H1 (cell line): ENCODE data around the gene ZDHHC11B. TPM values are rescaled to one million over a fixed set of nuclear protein-coding genes. Genes with fewer than 3 reads are reported as not detected.

Source experiments
- CTCF ChIA-PET: fragments of 300-600 bp; sonication (Branson Sonifier 250); formaldehyde crosslinking; loops from one replicate; lab custom pipeline; 2021; ENCODE audit not compliant: partially characterized antibody; lab: Charles Lee
- POLR2A ChIA-PET: fragments of 300-600 bp; sonication (Branson Sonifier 250); formaldehyde crosslinking; loops from one replicate; lab custom pipeline; 2021; ENCODE audit warnings: inconsistent platforms; ENCODE audit not compliant: partially characterized antibody; lab: Charles Lee
- DNase-seq, 2 experiments: peaks; one replicate each; pipeline versions ENCODE4 v3.0.0 to v3.0.0-alpha.2; 2010 to 2022; ENCODE audit warnings: low spot score in 2 of 2, low read depth in 1 of 2, mixed read lengths in 1 of 2
- FAIRE-seq: peaks from 2 replicates; lab custom pipeline; 2011; peaks lifted over from hg19 to GRCh38; lab: Jason Lieb, UNC
- H2AFZ ChIP-seq: 2 replicates; pipeline ENCODE4 v1.8.1; 2012; ENCODE audit warnings: low read length, inconsistent platforms
- H2AK5ac ChIP-seq: 2 replicates; pipeline ENCODE4 v1.6.1; 2013; ENCODE audit warnings: low read depth, low read length
- H2BK120ac ChIP-seq: replicated peaks from 2 replicates; pipeline ENCODE3; 2013; ENCODE audit warnings: low read depth, low read length, inconsistent platforms
- H2BK12ac ChIP-seq: 2 replicates; pipeline ENCODE4 v1.6.1; 2013; ENCODE audit warnings: low read depth, low read length
- H2BK15ac ChIP-seq: 2 replicates; pipeline ENCODE4 v1.6.1; 2013; ENCODE audit warnings: low read length
- H2BK20ac ChIP-seq: 2 replicates; pipeline ENCODE4 v1.6.1; 2013; ENCODE audit warnings: low read length
- H2BK5ac ChIP-seq: 2 replicates; pipeline ENCODE4 v1.6.1; 2013; ENCODE audit warnings: low read depth, low read length
- H3K14ac ChIP-seq: 2 replicates; pipeline ENCODE4 v1.6.1; 2013; ENCODE audit warnings: inconsistent platforms; ENCODE audit not compliant: insufficient read length
- H3K18ac ChIP-seq: 2 replicates; pipeline ENCODE4 v1.6.1; 2013; ENCODE audit warnings: low read length; ENCODE audit errors: extremely low read depth
- H3K23ac ChIP-seq: 2 replicates; pipeline ENCODE4 v1.6.1; 2013; ENCODE audit warnings: inconsistent platforms; ENCODE audit not compliant: insufficient read length
- H3K23me2 ChIP-seq: 2 replicates; pipeline ENCODE4 v1.6.1; 2013; ENCODE audit warnings: low read depth, low read length
- H3K27ac ChIP-seq: 2 replicates; pipeline ENCODE4 v1.6.1; 2011; ENCODE audit warnings: low read depth, low read length, inconsistent platforms
- H3K27me3 ChIP-seq, 4 experiments: replicated peaks in 1 of 4; 1 replicate in 1 of 4; 2 replicates in 3 of 4; pipeline versions ENCODE4 v1.6.1 to v1.8.1; 2011 to 2013; ENCODE audit warnings: low read length in 3 of 4, mild to moderate bottlenecking in 3 of 4, inconsistent platforms in 2 of 4, mixed read lengths in 2 of 4, moderate library complexity in 1 of 4; ENCODE audit not compliant: control insufficient read depth in 3 of 4, insufficient read depth in 3 of 4; ENCODE audit errors: extremely low read depth in 1 of 4
- H3K36me3 ChIP-seq, 4 experiments: 2 replicates each; pipeline versions ENCODE4 v1.6.1 to v1.8.1; 2011 to 2013; ENCODE audit warnings: mild to moderate bottlenecking in 4 of 4, low read length in 3 of 4, moderate library complexity in 2 of 4, control low read depth in 1 of 4, inconsistent platforms in 1 of 4; ENCODE audit not compliant: insufficient read depth in 4 of 4, control insufficient read depth in 2 of 4
- H3K4ac ChIP-seq: replicated peaks from 2 replicates; pipeline ENCODE3; 2013; ENCODE audit warnings: low read length, low read depth, mixed read lengths, inconsistent platforms; ENCODE audit not compliant: insufficient read length
- H3K4me1 ChIP-seq, 4 experiments: replicated peaks in 1 of 4; 1 replicate in 1 of 4; 2 replicates in 3 of 4; pipeline versions ENCODE4 v1.6.1 to v1.8.1; 2011 to 2013; ENCODE audit warnings: low read length in 3 of 4, inconsistent platforms in 2 of 4, mixed read lengths in 1 of 4; ENCODE audit not compliant: insufficient read depth in 4 of 4, control insufficient read depth in 3 of 4
- H3K4me2 ChIP-seq, 2 experiments: 2 replicates each; pipeline versions ENCODE4 v1.6.1 to v1.8.1; 2011 to 2013; ENCODE audit warnings: low read depth in 2 of 2, low read length in 2 of 2, control low read depth in 1 of 2, inconsistent platforms in 1 of 2, mild to moderate bottlenecking in 1 of 2; ENCODE audit not compliant: insufficient read depth in 1 of 2
- H3K4me3 ChIP-seq, 4 experiments: fragments of 200-600, 300-600 bp in 1 of 4; sonication (generic), shearing (Covaris generic), sonication (Bioruptor Twin) in 1 of 4; 2 replicates each; pipeline versions ENCODE4 v1.5.1 to v1.8.1; 2011 to 2016; ENCODE audit warnings: low read length in 4 of 4, low read depth in 3 of 4, control low read depth in 2 of 4, inconsistent platforms in 2 of 4, mild to moderate bottlenecking in 2 of 4, mixed read lengths in 1 of 4, moderate library complexity in 1 of 4; ENCODE audit not compliant: insufficient read depth in 2 of 4; ENCODE audit errors: extremely low read depth in 1 of 4
- H3K56ac ChIP-seq: replicated peaks from 2 replicates; pipeline ENCODE3; 2013; ENCODE audit warnings: low read depth, mild to moderate bottlenecking, mixed read lengths, low read length, inconsistent platforms; ENCODE audit not compliant: insufficient read length
- H3K79me1 ChIP-seq: 2 replicates; pipeline ENCODE4 v1.6.1; 2013; ENCODE audit warnings: low read depth, low read length, control low read depth
- H3K79me2 ChIP-seq, 2 experiments: 2 replicates each; pipeline versions ENCODE4 v1.6.1 to v1.8.1; 2012 to 2013; ENCODE audit warnings: low read length in 2 of 2, mild to moderate bottlenecking in 2 of 2, inconsistent platforms in 1 of 2; ENCODE audit not compliant: insufficient read depth in 2 of 2, control insufficient read depth in 1 of 2
- H3K9ac ChIP-seq, 4 experiments: replicated peaks in 1 of 4; 1 replicate in 1 of 4; 2 replicates in 3 of 4; pipeline versions ENCODE4 v1.6.1 to v1.8.1; 2011 to 2013; ENCODE audit warnings: low read depth in 3 of 4, low read length in 3 of 4, control low read depth in 2 of 4, mild to moderate bottlenecking in 2 of 4, moderate library complexity in 2 of 4, inconsistent platforms in 1 of 4; ENCODE audit errors: extremely low read depth in 1 of 4
- H3K9me3 ChIP-seq, 2 experiments: 2 replicates each; pipeline versions ENCODE4 v1.6.1 to v1.8.1; 2012 to 2013; ENCODE audit warnings: mild to moderate bottlenecking in 2 of 2, moderate library complexity in 2 of 2, control low read depth in 1 of 2, inconsistent platforms in 1 of 2, low read depth in 1 of 2, low read length in 1 of 2, mixed read lengths in 1 of 2; ENCODE audit not compliant: insufficient read depth in 2 of 2
- H4K20me1 ChIP-seq, 2 experiments: replicated peaks in 1 of 2; 2 replicates each; pipeline versions ENCODE3 to v1.8.1; 2011 to 2013; ENCODE audit warnings: inconsistent platforms in 2 of 2, low read length in 2 of 2, mild to moderate bottlenecking in 1 of 2; ENCODE audit not compliant: insufficient read depth in 2 of 2, control insufficient read depth in 1 of 2
- H4K5ac ChIP-seq: 2 replicates; pipeline ENCODE4 v1.6.1; 2013; ENCODE audit warnings: low read length, low read depth, mixed read lengths, inconsistent platforms; ENCODE audit not compliant: insufficient read length
- H4K8ac ChIP-seq: 2 replicates; pipeline ENCODE4 v1.8.0; 2013; ENCODE audit warnings: mild to moderate bottlenecking, moderate library complexity, low read length, inconsistent platforms; ENCODE audit not compliant: insufficient read depth; ENCODE audit errors: extremely low read depth
- H4K91ac ChIP-seq: replicated peaks from 2 replicates; pipeline ENCODE3; 2013; ENCODE audit warnings: low read length, mixed read lengths, inconsistent platforms; ENCODE audit not compliant: insufficient read length
- CEBPB ChIP-seq: IDR thresholded peaks from 2 replicates; pipeline ENCODE4 v1.6.1; 2012; ENCODE audit warnings: low read depth, low read length
- EZH2 ChIP-seq: fragments of 200-600 bp; sonication (generic); IDR thresholded peaks from 2 replicates; pipeline ENCODE4 v1.7.1; 2012; ENCODE audit warnings: low read depth, mild to moderate bottlenecking, moderate library complexity, low read length, inconsistent platforms; ENCODE audit not compliant: severe bottlenecking
- JUN ChIP-seq: IDR thresholded peaks from 2 replicates; pipeline ENCODE4 v1.6.1; 2011; ENCODE audit warnings: low read depth, mild to moderate bottlenecking, improper control_type of control experiment, low read length
- JUND ChIP-seq: IDR thresholded peaks from 2 replicates; pipeline ENCODE4 v1.6.1; 2011; ENCODE audit warnings: mild to moderate bottlenecking, improper control_type of control experiment, low read length
- KDM1A ChIP-seq: fragments of 200-600, 300-600 bp; sonication (generic); IDR thresholded peaks from 2 replicates; pipeline ENCODE4 v1.7.1; 2016; ENCODE audit warnings: mild to moderate bottlenecking, low read length, borderline replicate concordance
- KDM5A ChIP-seq: fragments of 200-600 bp; IDR thresholded peaks from 2 replicates; pipeline ENCODE4 v1.7.1; 2012; ENCODE audit warnings: mild to moderate bottlenecking, low read length, inconsistent platforms, mixed read lengths
- PHF8 ChIP-seq: fragments of 200-600 bp; sonication (generic); conservative IDR thresholded peaks from 2 replicates; pipeline ENCODE4 v1.7.1; 2012; ENCODE audit warnings: low read depth, mild to moderate bottlenecking, inconsistent platforms, low read length, moderate library complexity
- SAP30 ChIP-seq: fragments of 300-600 bp; sonication (generic); IDR thresholded peaks from 2 replicates; pipeline ENCODE4 v1.7.1; 2012; ENCODE audit warnings: low read length, moderate library complexity, mild to moderate bottlenecking, inconsistent platforms; ENCODE audit not compliant: insufficient read depth, insufficient replicate concordance
- SIRT6 ChIP-seq: IDR thresholded peaks from one replicate; pipeline ENCODE4 v1.7.1; 2012; ENCODE audit warnings: low read length, inconsistent platforms
- SP4 ChIP-seq: IDR thresholded peaks from 2 replicates; pipeline ENCODE4 v1.6.1; 2012; ENCODE audit warnings: low read length, inconsistent platforms
- TAF7 ChIP-seq: optimal IDR thresholded peaks from 2 replicates; pipeline ENCODE3; 2011; ENCODE audit warnings: low read depth, mild to moderate bottlenecking, inconsistent platforms, low read length, moderate library complexity, borderline replicate concordance
- YY1 ChIP-seq: IDR thresholded peaks from 2 replicates; pipeline ENCODE4 v1.6.1; 2011; ENCODE audit warnings: low read depth, mild to moderate bottlenecking, low read length
- WGBS, 2 experiments: shearing (Covaris generic) in 1 of 2; methylation state at CpG; one replicate each; pipeline versions ENCODE4 v1.1.6 to v1.1.7; 2013 to 2015; ENCODE audit warnings: low lambda C conversion rate in 2 of 2, mixed read lengths in 2 of 2, inconsistent platforms in 1 of 2, low coverage in 1 of 2, missing lambda C conversion rate in 1 of 2; ENCODE audit not compliant: insufficient replicate concordance in 2 of 2, insufficient coverage in 1 of 2, insufficient read length in 1 of 2; ENCODE audit errors: extremely low coverage in 1 of 2, missing lambda C conversion rate in 1 of 2; 5-methylcytosine and 5-hydroxymethylcytosine counted together
- polyA plus RNA-seq, 7 experiments: library from polyadenylated mRNA; depleted of rRNA in 3 of 7; stranded (reverse) in 5 of 7; unstranded in 2 of 7; fragments of >200 nt in 5 of 7; fragments of 200-250 nt in 2 of 7; gene quantifications; 1 replicate in 5 of 7; 2 replicates in 1 of 7; 4 replicates in 1 of 7; pipeline versions ENCODE4 v1.2.1 to v1.2.3, GENCODE V29; 2011 to 2013; ENCODE audit warnings: missing spikeins in 2 of 7, mixed read lengths in 2 of 7
- total RNA-seq: library from RNA; stranded (reverse); fragmentation: NEBNext Ultra II Directional; extraction: Animal tissue kit (Norgen Biotek cat#: 25700); gene quantifications from 2 replicates; pipeline ENCODE4 v1.2.1, GENCODE V29; 2021
- TF ChIP-seq, protein P1 (sequence below): IDR thresholded peaks from 2 replicates; pipeline ENCODE4 v1.6.1; 2012; ENCODE audit warnings: low read length, inconsistent platforms
- TF ChIP-seq, protein P2 (sequence below): IDR thresholded peaks from 2 replicates; pipeline ENCODE4 v1.6.1; 2012; ENCODE audit warnings: inconsistent platforms

The ZDHHC11B gene
- total and polyA plus RNA-seq, 2 of the 8 experiments (the other 6 are each of a cell fraction or from before 2014, with no cell fraction given) = 0.29 to 2.5 TPM

DNA sequence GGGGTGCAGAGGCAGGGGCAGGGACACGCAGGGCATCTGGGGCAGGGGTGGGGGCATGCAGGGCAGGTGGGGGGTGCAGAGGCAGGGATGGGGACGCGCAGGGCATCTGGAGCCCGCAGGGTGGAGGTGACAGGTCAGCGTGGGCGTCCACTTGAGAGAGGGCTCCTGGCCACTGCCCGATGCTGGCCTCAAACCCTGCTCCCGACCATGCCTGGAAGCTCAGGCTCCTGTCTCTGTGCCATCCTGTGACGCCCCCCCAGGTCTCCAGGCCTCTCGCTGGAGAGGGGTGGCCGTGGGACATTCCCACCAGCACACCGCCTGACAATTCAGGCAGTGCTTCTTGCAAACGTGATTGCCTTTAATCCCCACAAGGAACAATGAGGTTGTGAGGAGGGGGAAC is 33.0 kb downstream of the ZDHHC11B start:
- Histone ChIP-seq H3K9me3 (no peaks in the 10 kb centered on the region), H3K79me1 (no peaks in the 10 kb centered on the region), H3K18ac (no peak overlapping the region), H3K4ac (no peak overlapping the region), H2BK12ac (no peak overlapping the region), H3K4me1 (no peaks in the 10 kb centered on the region), H2BK120ac (no peak overlapping the region), H3K56ac (no peak overlapping the region), H4K20me1 (no peaks in the 10 kb centered on the region), H2BK5ac (no peak overlapping the region), H2BK15ac (no peak overlapping the region), H2AK5ac (no peak overlapping the region), H3K9ac (no peak overlapping the region), H3K27me3 (no peaks in the 10 kb centered on the region), H3K27ac (no peak overlapping the region), H3K4me3 (no peak overlapping the region), H3K36me3 (no peaks in the 10 kb centered on the region), H3K14ac (no peak overlapping the region), H4K8ac (no peak overlapping the region), H3K23ac (no peak overlapping the region), H3K23me2 (no peaks in the 10 kb centered on the region), H2AFZ (no peak overlapping the region), H3K4me2 (no peak overlapping the region), H4K5ac (no peak overlapping the region), H2BK20ac (no peak overlapping the region), H4K91ac (no peak overlapping the region), H3K79me2 (no peaks in the 10 kb centered on the region)
- ChIA-PET CTCF (no interaction called here), POLR2A (no interaction called here)
- FAIRE-seq (no peak), DNase-seq (no peak)
- WGBS, 2 experiments = 50% methylated on average over 2 of the region's 13 CpGs; no CpG with 5 or more reads in 1 of the 2 experiments
- TF ChIP-seq SP4 (no peak), JUN (no peak), SIRT6 (no peak), SAP30 (no peak), KDM5A (no peak), KDM1A (no peak), PHF8 (no peak), EZH2 (no peak), TAF7 (no peak), CEBPB (no peak), JUND (no peak), YY1 (no peak)
- TF ChIP-seq, protein P1, sequence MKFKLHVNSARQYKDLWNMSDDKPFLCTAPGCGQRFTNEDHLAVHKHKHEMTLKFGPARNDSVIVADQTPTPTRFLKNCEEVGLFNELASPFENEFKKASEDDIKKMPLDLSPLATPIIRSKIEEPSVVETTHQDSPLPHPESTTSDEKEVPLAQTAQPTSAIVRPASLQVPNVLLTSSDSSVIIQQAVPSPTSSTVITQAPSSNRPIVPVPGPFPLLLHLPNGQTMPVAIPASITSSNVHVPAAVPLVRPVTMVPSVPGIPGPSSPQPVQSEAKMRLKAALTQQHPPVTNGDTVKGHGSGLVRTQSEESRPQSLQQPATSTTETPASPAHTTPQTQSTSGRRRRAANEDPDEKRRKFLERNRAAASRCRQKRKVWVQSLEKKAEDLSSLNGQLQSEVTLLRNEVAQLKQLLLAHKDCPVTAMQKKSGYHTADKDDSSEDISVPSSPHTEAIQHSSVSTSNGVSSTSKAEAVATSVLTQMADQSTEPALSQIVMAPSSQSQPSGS = no peak
- TF ChIP-seq, protein P2, sequence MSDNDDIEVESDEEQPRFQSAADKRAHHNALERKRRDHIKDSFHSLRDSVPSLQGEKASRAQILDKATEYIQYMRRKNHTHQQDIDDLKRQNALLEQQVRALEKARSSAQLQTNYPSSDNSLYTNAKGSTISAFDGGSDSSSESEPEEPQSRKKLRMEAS = no peak
